HG03460 (cell line): ENCODE data around the gene PLA2G12A.
"Not testable (repeated sequence)": the region's sequence is repeated elsewhere in the genome, so short reads cannot be mapped to it uniquely, and the experiment has no call there.

Experiments
- ATAC-seq: cut with Tn5 transposase; IDR thresholded peaks from one replicate; pipeline ENCODE4 v1.9.1; 2021; ENCODE audit not compliant: unreplicated experiment

PLA2G12A gene

DNA sequence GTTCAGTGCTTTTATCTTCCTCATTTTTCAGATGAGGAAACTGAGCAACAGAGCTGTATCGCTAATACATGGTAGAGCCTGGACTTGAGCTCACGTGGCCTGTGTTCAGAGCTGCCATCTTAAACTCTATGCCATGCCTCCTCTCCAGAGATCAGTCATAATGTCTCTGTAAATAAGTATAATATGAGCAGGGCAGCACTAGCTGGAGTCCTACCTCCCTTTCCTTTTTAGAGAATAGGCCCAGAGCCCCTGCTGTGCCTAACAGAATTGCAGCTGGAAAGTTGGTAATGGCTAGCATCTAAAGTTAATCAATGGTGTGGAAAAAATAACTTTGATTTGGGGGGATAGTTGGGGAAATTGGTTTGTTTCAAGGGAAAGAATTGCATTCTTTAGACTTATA lies 47.0 kb downstream of the PLA2G12A start:
- no peak for ATAC-seq

- ATAC-seq: not testable (repeated sequence)
Observed at GRCh38 chr4:109678925-109679324, 50.9 kb downstream of the PLA2G12A start.

DNA sequence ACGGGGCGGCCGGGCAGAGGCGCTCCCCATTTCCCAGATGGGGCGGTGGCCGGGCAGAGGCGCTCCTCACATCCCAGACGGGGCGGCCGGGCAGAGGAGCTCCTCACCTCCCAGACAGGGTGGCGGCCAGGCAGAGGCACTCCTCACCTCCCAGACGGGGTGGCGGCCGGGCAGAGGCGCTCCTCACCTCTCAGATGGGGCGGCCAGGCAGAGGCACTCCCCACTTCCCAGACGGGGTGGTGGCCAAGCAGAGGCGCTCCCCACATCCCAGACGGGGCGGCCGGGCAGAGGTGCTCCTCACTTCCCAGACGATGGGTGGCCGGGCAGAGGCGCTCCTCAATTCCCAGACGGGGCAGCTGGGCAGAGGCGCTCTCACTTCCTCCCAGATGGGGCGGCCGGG lies 51.4 kb downstream of the PLA2G12A start:
- not testable (repeated sequence) for ATAC-seq

- ATAC-seq: no peak
Observed at GRCh38 chr4:109676886-109677285, 53.0 kb downstream of the PLA2G12A start.

GRCh38 chr4:109675843-109676242 lies 54.0 kb downstream of the PLA2G12A start:
- no peak for ATAC-seq

DNA sequence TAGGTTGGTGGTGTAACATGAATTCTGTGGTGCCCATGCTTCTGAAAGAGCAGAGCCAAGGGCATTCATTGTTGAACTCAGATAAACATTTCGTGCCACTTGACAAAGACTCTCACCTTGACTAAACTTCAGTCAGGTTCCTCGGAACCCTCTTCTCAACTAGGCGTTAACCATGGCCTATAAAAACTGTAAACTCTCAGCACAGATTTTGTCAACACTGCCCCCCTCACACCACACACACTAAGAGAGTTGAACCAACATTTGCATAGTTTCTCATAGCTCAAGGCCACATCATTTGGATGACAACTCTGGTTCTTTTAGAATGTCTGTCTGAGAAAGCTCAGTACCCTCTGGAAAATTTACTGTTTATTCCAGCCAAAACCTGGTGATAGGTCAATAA lies 54.7 kb downstream of the PLA2G12A start:
- no peak for ATAC-seq

- no peak for ATAC-seq
Observed at GRCh38 chr4:109673303-109673702, 56.6 kb downstream of the PLA2G12A start.

- no peak for ATAC-seq
Observed at GRCh38 chr4:109672169-109672930, 57.5 kb downstream of the PLA2G12A start.

GRCh38 chr4:109671350-109671749 lies 58.5 kb downstream of the PLA2G12A start:
- ATAC-seq: no peak

DNA sequence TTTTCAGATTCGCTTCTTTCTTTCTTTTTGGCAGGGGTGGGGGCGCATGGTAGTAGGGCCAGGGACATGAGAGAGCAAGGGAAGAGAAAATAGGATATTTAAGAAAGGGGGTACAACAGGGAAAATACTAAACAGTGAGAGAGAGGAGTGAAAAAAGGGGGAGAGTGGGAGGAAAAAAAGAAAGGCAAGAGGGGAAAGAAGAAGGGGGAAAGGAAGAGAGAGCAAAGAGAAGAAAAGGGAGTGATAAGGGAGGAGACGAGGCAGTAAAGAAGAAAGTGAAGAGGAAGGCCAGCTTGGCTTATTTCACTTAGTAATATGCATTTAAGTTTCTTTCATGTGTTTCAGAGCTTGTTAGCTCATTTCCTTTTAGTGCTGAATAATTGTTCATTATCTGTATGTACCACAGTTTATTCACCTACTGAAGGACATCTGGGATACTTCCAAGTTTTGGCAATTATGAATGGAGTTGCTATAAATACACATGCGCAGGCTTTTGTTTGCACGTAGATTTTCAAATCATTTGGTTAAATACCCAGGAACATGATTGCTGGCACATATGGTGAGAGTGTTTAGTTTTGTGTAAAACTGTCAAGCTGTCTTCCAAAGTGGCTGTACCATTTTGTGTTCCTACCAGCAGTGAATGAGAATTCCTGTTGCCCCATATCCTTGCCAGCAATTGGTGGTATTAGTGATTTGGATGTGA lies 63.9 kb downstream of the PLA2G12A start:
- ATAC-seq: no peak

DNA sequence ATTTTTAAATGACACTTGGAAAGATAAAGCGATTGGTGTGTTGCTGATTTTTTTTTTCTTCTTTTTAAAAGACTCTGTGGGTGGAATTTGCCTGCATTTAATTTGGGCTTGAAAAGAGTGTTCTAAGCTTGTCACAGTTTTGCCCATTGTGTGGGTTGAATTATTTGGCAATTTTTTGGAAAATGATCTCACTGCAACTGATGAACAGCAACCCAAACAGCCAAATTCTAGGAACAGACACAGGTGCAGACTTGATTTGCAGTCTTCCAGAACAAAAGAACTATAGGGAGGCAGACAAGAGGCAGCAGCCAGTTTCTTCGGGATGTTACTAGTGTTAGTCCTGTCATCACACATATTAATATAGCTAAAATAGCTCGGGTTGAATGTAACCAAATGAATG lies 67.1 kb downstream of the PLA2G12A start:
- ATAC-seq: no peak

DNA sequence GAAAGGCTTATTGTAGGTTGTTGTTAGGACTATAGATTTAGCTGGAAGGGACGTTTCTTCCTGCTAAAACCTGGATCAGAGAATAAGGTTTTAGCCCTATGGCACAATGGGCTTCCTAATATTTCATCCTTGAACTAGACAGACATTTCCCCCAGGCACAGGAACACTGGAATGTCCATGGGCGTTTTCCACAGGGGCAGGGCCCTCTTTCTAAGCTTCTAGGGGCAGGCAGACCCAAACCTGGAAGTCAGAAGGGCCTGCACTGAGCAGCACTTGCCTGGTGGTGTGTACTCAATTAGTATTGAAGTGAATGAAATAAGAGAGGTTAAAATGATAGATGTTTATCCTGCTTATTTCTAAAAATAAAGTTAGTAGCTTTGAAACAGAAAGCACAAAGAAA lies 67.8 kb downstream of the PLA2G12A start:
- no peak for ATAC-seq
